Right lobe of liver (tissue), 6 donors: Measurements from ENCODE around the gene CNTRL. TPM values are rescaled to one million over a fixed set of nuclear protein-coding genes. Genes with fewer than 3 reads are reported as not detected.

Source experiments
- ATAC-seq, 4 donors: fragments of 200-7000 bp; cut with Tn5 transposase; one replicate each; pipeline ENCODE4 v1.9.1; 2020; ENCODE audit warnings: mild to moderate bottlenecking in 4 of 4, moderate library complexity in 4 of 4
- DNase-seq, 3 donors: peaks; one replicate each; pipeline ENCODE4 v3.0.0-alpha.2; 2020
- H3K27ac ChIP-seq, 3 donors: fragments of 200-600 bp; one replicate each; pipeline ENCODE4 v1.8.0; 2022
- H3K27me3 ChIP-seq, 2 donors: fragments of 200-600 bp; one replicate each; pipeline ENCODE4 v1.8.0; 2022
- H3K36me3 ChIP-seq, 4 donors: fragments of 200-600 bp; sonication (generic) in 1 of 4; one replicate each; pipeline versions ENCODE4 v1.5.1 to v1.8.0; 2017 to 2022; ENCODE audit warnings: control low read depth in 1 of 4
- H3K4me1 ChIP-seq, 4 donors: fragments of 200-600 bp; sonication (generic) in 1 of 4; one replicate each; pipeline versions ENCODE4 v1.5.1 to v1.8.0; 2017 to 2022; ENCODE audit warnings: control low read depth in 1 of 4
- H3K4me3 ChIP-seq, 3 donors: fragments of 200-600 bp; one replicate each; pipeline ENCODE4 v1.8.0; 2022
- H3K9me3 ChIP-seq, 4 donors: fragments of 200-600 bp; sonication (generic) in 1 of 4; one replicate each; pipeline versions ENCODE4 v1.5.1 to v1.8.0; 2017 to 2022; ENCODE audit warnings: control low read depth in 1 of 4
- POLR2A ChIP-seq: fragments of 450-650 bp; IDR thresholded peaks from one replicate; pipeline ENCODE4 v1.6.1; 2017; ENCODE audit warnings: antibody characterized with exemption, mild to moderate bottlenecking
- WGBS: methylation state at CpG from one replicate; pipeline ENCODE4 v1.1.6; 2018; ENCODE audit warnings: low coverage, low lambda C conversion rate; ENCODE audit not compliant: insufficient coverage; ENCODE audit errors: missing lambda C conversion rate; 5-methylcytosine and 5-hydroxymethylcytosine counted together
- intact Hi-C, 2 donors: fragments of 100-400 bp; cut with DNase I; formaldehyde crosslinking; loops; one replicate each; pipeline versions ENCODE4 v1.11.2 to v1.14.1; 2022
- total RNA-seq, 6 experiments: library from RNA; depleted of rRNA in 2 of 6; stranded (reverse); fragments of >200 nt in 2 of 6; fragmentation: NEBNext Ultra II Directional in 3 of 6; extraction: Animal tissue kit (Norgen Biotek cat#: 25700) in 3 of 6; gene quantifications; one replicate each; pipeline versions ENCODE4 v1.1.0 to v1.2.4, GENCODE V29; 2016 to 2023
- TF ChIP-seq, protein P1 (sequence below), 4 donors: fragments of 200-600 bp in 3 of 4; fragments of 450-650 bp in 1 of 4; IDR thresholded peaks; one replicate each; pipeline versions ENCODE4 v1.5.1 to v1.8.0; 2016 to 2022; ENCODE audit warnings: antibody characterized with exemption in 4 of 4, mild to moderate bottlenecking in 2 of 4
- donor health status: DM: no; HTN: yes; CAD: no.
- donor health status: DM: no; HTN: no; CAD: no.
- donor health status: DM: no; HTN: no; CAD: no.
- donor health status: DM: no; HTN: yes; CAD: no.
- donor health status: DM: no; HTN: yes; CAD: no.

Gene CNTRL
- total RNA-seq, 6 experiments from 2014 or later, result 2.8 to 5.6 (median 4.2) TPM

DNA sequence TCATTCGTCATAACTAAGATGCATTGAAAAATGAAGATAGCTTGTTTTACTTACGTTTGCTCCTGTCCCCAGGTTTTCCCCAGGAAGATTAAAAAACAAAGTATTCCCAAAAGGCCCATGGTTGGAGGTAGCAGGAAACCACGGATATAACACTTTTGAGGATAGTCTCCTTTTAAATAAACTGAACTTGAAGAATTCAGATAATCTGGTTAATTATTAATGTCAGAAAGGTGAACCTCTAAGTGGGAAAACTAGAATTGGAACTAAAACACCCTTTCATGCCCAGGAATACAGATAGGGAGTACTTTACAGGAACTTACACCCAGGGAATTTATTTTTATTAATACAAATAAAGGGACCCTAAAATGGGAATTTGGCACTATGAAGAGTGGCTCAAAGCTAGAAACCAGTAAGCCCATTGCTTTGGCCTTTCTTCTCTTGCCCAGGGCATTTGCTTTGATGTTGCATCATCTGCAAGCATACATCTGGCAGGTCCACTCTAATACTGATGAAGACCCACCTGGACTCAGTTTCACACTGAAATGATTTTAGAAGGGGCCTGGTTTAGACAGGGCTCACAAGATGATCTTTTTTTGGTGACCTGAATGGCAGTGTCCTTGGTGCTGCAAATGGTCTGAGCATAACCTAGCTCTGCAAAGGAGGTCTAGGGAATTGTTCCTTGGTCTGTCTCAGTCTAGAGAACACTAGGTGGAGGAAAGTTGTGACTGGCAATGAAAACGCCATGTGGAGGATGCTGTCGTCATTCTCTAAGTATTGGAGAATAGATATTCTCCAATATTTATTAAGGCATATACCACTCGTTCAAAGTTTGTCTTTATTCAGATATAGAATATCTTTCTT lies 24.4 kb upstream of the CNTRL start, which contains the start of gene C5:
C5 (minus strand) TSS at position 148 of the 861 bp plus-strand sequence; CDS start at position 119, 29 bp downstream.
- peak within 1 kb of the TSS; percentile 36 to 60 (median 58) for H3K4me3 ChIP-seq
- H3K4me1 ChIP-seq, result peaks cover 0 to 32% (median 11%) of the 10 kb centered on the region in 4 donors
- WGBS, result 42% methylated on average over 6 of the region's 6 CpGs
- peak within 1 kb of the TSS; percentile 62 to 89 (median 65) for H3K27ac ChIP-seq
- ATAC-seq (peak; percentile 41 to 63 (median 50)), DNase-seq (no peak)
- TF ChIP-seq, protein P1, sequence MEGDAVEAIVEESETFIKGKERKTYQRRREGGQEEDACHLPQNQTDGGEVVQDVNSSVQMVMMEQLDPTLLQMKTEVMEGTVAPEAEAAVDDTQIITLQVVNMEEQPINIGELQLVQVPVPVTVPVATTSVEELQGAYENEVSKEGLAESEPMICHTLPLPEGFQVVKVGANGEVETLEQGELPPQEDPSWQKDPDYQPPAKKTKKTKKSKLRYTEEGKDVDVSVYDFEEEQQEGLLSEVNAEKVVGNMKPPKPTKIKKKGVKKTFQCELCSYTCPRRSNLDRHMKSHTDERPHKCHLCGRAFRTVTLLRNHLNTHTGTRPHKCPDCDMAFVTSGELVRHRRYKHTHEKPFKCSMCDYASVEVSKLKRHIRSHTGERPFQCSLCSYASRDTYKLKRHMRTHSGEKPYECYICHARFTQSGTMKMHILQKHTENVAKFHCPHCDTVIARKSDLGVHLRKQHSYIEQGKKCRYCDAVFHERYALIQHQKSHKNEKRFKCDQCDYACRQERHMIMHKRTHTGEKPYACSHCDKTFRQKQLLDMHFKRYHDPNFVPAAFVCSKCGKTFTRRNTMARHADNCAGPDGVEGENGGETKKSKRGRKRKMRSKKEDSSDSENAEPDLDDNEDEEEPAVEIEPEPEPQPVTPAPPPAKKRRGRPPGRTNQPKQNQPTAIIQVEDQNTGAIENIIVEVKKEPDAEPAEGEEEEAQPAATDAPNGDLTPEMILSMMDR (IDR thresholded peaks at IDR 0.05), result no peak
- peak; percentile 71 for TF ChIP-seq POLR2A
- no peaks in the 10 kb centered on the region for H3K27me3 ChIP-seq
- peaks cover 0 to 8% (median 0%) of the 10 kb centered on the region in 4 donors for H3K36me3 ChIP-seq
- H3K9me3 ChIP-seq, result no peaks in the 10 kb centered on the region
- intact Hi-C loops, result no loop called here

DNA sequence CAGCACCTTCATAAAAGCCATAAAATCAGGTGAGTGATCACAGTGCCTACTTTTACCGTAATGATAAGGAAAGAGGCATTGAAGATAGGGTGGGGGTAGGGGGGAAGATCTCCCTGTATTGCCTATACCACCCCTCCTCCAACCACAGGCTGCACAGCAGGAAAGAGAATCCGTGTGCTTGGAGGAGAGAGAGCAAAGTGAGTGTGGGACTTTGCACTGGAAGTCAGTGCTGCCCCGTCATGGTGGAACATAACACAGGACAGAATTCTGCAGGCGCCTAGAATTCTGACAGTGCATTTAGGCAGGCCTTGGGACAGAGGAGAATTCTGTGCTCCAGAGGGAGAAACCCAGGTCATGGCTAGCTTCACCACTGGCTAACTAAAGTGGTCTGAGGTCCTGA lies 21.2 kb upstream of the CNTRL start:
- ATAC-seq (peak; percentile 56 to 81 (median 62)), DNase-seq (peak; percentile 41 to 72 (median 66))
- TF ChIP-seq POLR2A, result peak; percentile 24
- TF ChIP-seq, protein P1 (IDR thresholded peaks at IDR 0.05), result no peak
- intact Hi-C loops, result no loop called here
- H3K4me3 ChIP-seq, result no peak overlapping the region
- WGBS, result 29% methylated on average over 4 of the region's 4 CpGs
- H3K36me3 ChIP-seq, result no peaks in the 10 kb centered on the region
- peak overlapping the region; percentile 28 to 89 (median 61) for H3K27ac ChIP-seq
- no peaks in the 10 kb centered on the region for H3K9me3 ChIP-seq
- peaks cover 0 to 41% (median 15%) of the 10 kb centered on the region in 4 donors for H3K4me1 ChIP-seq
- no peaks in the 10 kb centered on the region for H3K27me3 ChIP-seq

DNA sequence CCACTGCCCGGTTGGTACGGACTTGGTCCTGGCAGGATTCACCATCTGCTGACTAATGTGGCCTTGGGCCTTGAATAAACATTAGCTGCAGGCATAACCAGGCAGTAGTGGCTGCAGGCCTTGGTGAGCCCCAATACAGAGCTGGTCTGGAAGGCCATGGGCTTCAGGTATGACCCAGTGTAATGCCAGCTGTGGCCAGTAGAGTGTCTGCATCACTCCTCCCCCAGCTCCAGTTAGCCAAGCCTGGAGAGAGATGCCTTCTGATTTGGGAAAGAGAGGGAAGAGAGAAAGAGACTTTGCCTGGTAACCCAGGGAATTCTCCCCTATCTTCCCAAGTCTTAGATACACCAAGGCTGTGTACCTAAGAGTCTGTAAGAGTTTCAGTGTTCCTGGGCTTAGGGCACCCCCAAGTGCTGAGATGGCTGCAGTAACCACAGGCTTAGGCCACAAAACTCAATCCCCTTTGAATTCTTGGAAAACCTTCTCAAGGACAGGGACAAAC lies 19.1 kb upstream of the CNTRL start:
- Histone ChIP-seq H3K27me3 (no peaks in the 10 kb centered on the region), H3K4me3 (no peak overlapping the region), H3K27ac (peak overlapping the region in 2 of 3 donors; percentile 18 to 89), H3K4me1 (peaks cover 0 to 45% (median 15%) of the 10 kb centered on the region in 4 donors), H3K9me3 (no peaks in the 10 kb centered on the region), H3K36me3 (no peaks in the 10 kb centered on the region)
- ATAC-seq (peak; percentile 74 to 86 (median 82)), DNase-seq (peak; percentile 70 to 81 (median 72))
- 40% methylated on average over 2 of the region's 2 CpGs for WGBS
- intact Hi-C loops, result no loop called here
- TF ChIP-seq, protein P1 (IDR thresholded peaks at IDR 0.05), result peak; percentile 39 to 88 (median 55)
- TF ChIP-seq POLR2A, result no peak

DNA sequence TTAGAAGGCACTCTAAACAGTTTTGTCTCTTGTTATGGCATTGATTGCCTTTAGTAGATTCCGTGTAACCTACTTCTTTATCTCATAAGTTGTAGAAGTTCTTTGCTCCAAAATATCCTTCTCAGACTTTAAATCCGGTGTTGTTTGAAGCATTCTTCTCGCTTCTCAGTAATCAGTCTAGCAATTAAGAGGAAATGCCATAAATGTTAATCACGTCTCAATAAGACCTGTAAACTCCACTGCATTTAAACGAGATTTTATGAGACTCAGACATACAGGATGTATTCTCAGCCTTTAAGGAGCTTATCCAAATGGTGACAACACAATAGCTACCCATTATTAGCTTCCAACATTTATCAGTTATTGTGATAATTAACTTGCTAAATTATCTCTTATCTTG lies 16.9 kb upstream of the CNTRL start:
- no peak overlapping the region for H3K27ac ChIP-seq
- H3K9me3 ChIP-seq, result no peaks in the 10 kb centered on the region
- H3K4me1 ChIP-seq, result peaks cover 0 to 36% (median 15%) of the 10 kb centered on the region in 4 donors
- 89% methylated on average over 5 of the region's 5 CpGs for WGBS
- no peak overlapping the region for H3K4me3 ChIP-seq
- intact Hi-C loops, result no loop called here
- DNase-seq, result no peak
- no peak for ATAC-seq
- H3K36me3 ChIP-seq, result no peaks in the 10 kb centered on the region
- no peak for TF ChIP-seq POLR2A
- TF ChIP-seq, protein P1 (IDR thresholded peaks at IDR 0.05), result no peak
- no peaks in the 10 kb centered on the region for H3K27me3 ChIP-seq
